ENCODE measurements around the gene BARHL1. TPM values are rescaled to one million over a fixed set of nuclear protein-coding genes. Genes with fewer than 3 reads are reported as not detected.

The BARHL1 gene
- total RNA-seq, 1 donor from 2014 or later = 2.4 TPM

DNA sequence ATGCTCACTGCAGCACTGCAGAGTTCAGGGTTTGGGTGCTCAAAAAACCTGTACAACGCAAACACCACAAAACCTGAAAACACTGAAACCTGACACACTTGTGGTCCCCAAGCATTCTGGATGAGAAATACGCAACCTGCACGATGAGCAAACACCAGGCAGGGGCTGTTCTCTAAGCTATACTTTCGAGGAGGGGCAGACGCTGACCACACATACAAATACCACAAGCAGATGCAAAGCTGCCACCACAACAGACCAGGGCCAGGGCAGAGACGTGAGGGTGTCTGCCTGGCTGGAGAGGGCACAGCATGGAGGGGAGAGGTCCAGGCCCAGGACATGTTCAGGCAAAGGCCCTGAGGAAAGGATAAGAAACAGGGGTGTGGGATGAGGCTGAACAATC is 23.0 kb downstream of the BARHL1 start:
- H3K27ac Mint-ChIP-seq (ENCODE audit: unreplicated experiment) = no peak overlapping the region
- no peak overlapping the region for H3K4me3 Mint-ChIP-seq (ENCODE audit: unreplicated experiment)
- H3K36me3 Mint-ChIP-seq (ENCODE audit: low read depth, unreplicated experiment) = peaks cover 21% of the 10 kb centered on the region
- no peak for DNase-seq (ENCODE audit: low spot score)
- peaks cover 52% of the 10 kb centered on the region for H3K4me1 Mint-ChIP-seq (ENCODE audit: unreplicated experiment)
- H3K9me3 Mint-ChIP-seq (ENCODE audit: unreplicated experiment) = no peaks in the 10 kb centered on the region
- no peak for TF ChIP-seq CTCF (IDR thresholded peaks at IDR 0.05; ENCODE audit: unreplicated experiment)
- peaks cover 5% of the 10 kb centered on the region for H3K27me3 Mint-ChIP-seq (ENCODE audit: unreplicated experiment)

DNA sequence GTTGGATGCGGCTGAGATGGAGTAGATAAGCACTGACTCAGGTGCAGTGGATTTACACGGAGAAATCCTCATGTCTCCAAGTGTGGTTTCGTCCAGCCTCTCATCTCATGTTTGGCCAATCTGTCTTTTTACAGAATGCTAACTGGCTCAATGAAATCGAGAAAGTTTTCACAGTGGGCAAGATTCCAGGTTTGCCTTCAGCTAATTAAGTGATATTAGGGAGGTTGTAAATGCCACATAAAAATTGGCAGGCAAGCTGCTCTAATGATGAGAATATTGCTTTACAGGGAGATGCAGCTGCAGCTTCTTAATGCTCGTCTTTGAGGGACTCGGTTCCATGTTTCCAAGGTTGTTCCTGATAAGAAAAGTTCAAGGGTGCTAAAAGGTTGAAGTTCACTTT is 23.7 kb downstream of the BARHL1 start:
- peaks cover 52% of the 10 kb centered on the region for H3K4me1 Mint-ChIP-seq (ENCODE audit: unreplicated experiment)
- H3K4me3 Mint-ChIP-seq (ENCODE audit: unreplicated experiment) = no peak overlapping the region
- no peak for DNase-seq (ENCODE audit: low spot score)
- peaks cover 5% of the 10 kb centered on the region for H3K27me3 Mint-ChIP-seq (ENCODE audit: unreplicated experiment)
- no peak overlapping the region for H3K27ac Mint-ChIP-seq (ENCODE audit: unreplicated experiment)
- no peak for TF ChIP-seq CTCF (IDR thresholded peaks at IDR 0.05; ENCODE audit: unreplicated experiment)
- H3K36me3 Mint-ChIP-seq (ENCODE audit: low read depth, unreplicated experiment) = peaks cover 20% of the 10 kb centered on the region
- H3K9me3 Mint-ChIP-seq (ENCODE audit: unreplicated experiment) = no peaks in the 10 kb centered on the region

GRCh38 chr9:132609184-132609583 is 26.8 kb downstream of the BARHL1 start:
- Mint-ChIP-seq H3K9me3 (ENCODE audit: unreplicated experiment) (no peaks in the 10 kb centered on the region), H3K27me3 (ENCODE audit: unreplicated experiment) (no peaks in the 10 kb centered on the region), H3K36me3 (ENCODE audit: low read depth, unreplicated experiment) (peaks cover 32% of the 10 kb centered on the region), H3K4me1 (ENCODE audit: unreplicated experiment) (peaks cover 30% of the 10 kb centered on the region), H3K27ac (ENCODE audit: unreplicated experiment) (no peak overlapping the region), H3K4me3 (ENCODE audit: unreplicated experiment) (no peak overlapping the region)
- no peak for TF ChIP-seq CTCF (IDR thresholded peaks at IDR 0.05; ENCODE audit: unreplicated experiment)
- no peak for DNase-seq (ENCODE audit: low spot score)

DNA sequence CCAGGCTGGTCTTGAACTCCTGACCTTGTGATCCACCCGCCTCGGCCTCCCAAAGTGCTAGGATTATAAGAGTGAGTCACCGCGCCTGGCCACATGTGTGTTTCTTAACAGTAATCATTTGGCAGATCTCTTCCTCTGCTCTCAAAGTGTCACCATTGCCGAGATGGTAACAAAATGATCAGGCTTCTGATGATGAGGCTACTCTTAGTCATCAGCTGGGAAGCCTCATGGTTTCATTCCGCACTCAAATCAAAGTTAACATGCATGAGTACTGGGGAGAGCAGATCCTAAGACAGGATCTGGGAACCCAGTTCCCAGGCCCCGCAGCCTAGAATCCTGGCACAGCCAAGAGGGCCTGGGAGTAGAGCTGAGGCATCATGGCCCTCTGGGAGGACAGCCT is 27.4 kb downstream of the BARHL1 start:
- DNase-seq (ENCODE audit: low spot score) = no peak
- no peak overlapping the region for H3K27ac Mint-ChIP-seq (ENCODE audit: unreplicated experiment)
- no peak overlapping the region for H3K4me3 Mint-ChIP-seq (ENCODE audit: unreplicated experiment)
- peaks cover 38% of the 10 kb centered on the region for H3K36me3 Mint-ChIP-seq (ENCODE audit: low read depth, unreplicated experiment)
- H3K9me3 Mint-ChIP-seq (ENCODE audit: unreplicated experiment) = no peaks in the 10 kb centered on the region
- peaks cover 2% of the 10 kb centered on the region for H3K27me3 Mint-ChIP-seq (ENCODE audit: unreplicated experiment)
- peaks cover 24% of the 10 kb centered on the region for H3K4me1 Mint-ChIP-seq (ENCODE audit: unreplicated experiment)
- TF ChIP-seq CTCF (IDR thresholded peaks at IDR 0.05; ENCODE audit: unreplicated experiment) = no peak

- no peak for TF ChIP-seq CTCF (IDR thresholded peaks at IDR 0.05; ENCODE audit: unreplicated experiment)
- Mint-ChIP-seq H3K27ac (ENCODE audit: unreplicated experiment) (no peak overlapping the region), H3K27me3 (ENCODE audit: unreplicated experiment) (peaks cover 2% of the 10 kb centered on the region), H3K4me1 (ENCODE audit: unreplicated experiment) (peaks cover 15% of the 10 kb centered on the region), H3K36me3 (ENCODE audit: low read depth, unreplicated experiment) (peaks cover 38% of the 10 kb centered on the region), H3K9me3 (ENCODE audit: unreplicated experiment) (no peaks in the 10 kb centered on the region), H3K4me3 (ENCODE audit: unreplicated experiment) (no peak overlapping the region)
- no peak for DNase-seq (ENCODE audit: low spot score)
Measured at GRCh38 chr9:132610661-132611060, 28.3 kb downstream of the BARHL1 start.

Measured in endothelial cell (in vitro differentiated cells).